ENCODE measurements around the gene ERN2.
"Not testable (repeated sequence)": the region's sequence is repeated elsewhere in the genome, so short reads cannot be mapped to it uniquely, and the experiment has no call there.

Gene ERN2

GRCh38 chr16:23712976-23713375, at the start of gene ERN2:
Gene ERN2, minus strand, starts transcription at chr16:23713222. Its CDS starts 35 bp downstream, at chr16:23713187.
- no peak for DNase-seq

GRCh38 chr16:23757937-23758619, 45.1 kb upstream of the ERN2 start:
- no peak for DNase-seq

DNA sequence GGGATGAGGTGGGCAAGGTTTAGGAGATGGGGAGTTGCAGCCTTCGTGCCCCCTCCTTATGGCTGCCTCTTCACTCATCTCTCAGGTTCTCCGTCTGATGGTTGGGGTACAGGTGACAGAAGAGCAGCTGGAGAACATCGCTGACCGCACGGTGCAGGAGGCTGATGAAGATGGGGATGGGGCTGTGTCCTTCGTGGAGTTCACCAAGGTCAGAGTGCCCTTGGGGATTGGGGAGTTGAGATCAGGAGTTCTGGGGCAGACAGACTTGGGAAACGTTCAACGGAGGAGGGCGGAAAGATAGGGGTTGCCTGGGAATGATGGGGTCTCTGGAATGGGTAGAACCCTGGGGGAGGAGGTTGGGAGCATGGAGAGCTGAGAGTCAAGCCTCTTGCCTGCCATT, 44.1 kb upstream of the ERN2 start:
- DNase-seq = no peak

GRCh38 chr16:23755484-23755809, 42.4 kb upstream of the ERN2 start:
- no peak for DNase-seq

- DNase-seq = no peak
Observed at GRCh38 chr16:23754594-23755483, 41.8 kb upstream of the ERN2 start, which contains the start of gene CHP2. Gene CHP2, plus strand, starts transcription at chr16:23755026. Its CDS starts 24 bp downstream, at chr16:23755050.

- DNase-seq = no peak
Observed at GRCh38 chr16:23753908-23754593, 41.0 kb upstream of the ERN2 start.

DNA sequence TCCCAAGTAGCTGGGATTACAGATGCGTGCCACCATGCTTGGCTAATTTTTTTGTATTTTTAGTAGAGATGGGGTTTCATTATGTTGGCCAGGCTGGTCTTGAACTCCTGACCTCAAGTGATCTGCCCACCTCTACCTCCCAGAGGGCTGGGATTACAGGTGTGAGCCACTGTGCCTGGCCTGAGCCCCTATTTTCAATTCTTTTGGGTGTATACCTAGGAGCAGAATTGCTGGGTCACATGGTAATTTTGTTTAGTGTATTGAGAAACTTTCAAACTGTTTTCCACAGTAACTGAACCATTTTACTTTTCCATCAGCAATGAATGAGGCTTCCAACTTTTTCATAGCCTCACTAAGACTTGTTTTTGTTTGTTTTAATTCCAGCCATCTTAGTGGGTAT, 38.0 kb upstream of the ERN2 start:
- not testable (repeated sequence) for DNase-seq

DNA sequence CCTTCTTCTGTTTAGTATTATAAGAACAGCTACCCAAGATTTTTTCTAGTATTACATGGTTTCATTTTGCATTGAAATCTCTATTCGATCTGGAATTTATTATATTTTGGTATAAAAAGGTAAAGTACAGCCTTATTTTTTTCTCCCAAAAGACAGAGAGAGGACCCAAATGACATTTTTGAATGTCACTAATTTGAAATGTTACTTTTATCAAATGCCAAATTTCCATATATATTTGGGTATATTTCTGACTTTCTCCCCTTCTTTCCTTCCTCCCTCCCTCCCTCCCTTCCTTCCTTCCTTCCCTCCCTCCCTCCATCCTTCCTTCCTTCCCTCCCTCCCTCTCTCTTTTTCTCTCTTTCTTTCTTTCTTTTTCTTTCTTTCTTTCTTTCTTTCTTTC, 35.6 kb upstream of the ERN2 start:
- no peak for DNase-seq

DNA sequence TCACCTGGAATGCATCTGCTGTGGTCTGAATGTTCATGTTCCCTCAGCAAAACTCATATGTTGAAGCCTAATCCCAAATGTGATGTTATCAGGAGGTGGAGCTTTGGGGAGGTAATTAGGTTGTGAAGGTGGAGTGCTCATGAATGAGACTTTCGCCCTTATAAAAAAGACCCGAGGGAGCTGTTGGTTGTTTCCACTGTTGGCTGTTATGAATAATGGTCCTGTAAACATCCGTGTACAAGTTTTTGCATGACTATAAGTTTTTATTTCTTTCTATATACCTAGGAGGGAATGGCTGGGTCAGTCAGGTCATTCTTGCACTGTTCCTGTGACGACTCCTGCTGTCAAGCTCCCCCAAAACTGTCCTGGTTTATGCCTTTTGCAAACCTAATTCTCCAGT, 32.2 kb upstream of the ERN2 start:
- DNase-seq = no peak

- no peak for DNase-seq
Observed at GRCh38 chr16:23742766-23743165, 29.7 kb upstream of the ERN2 start.

DNA sequence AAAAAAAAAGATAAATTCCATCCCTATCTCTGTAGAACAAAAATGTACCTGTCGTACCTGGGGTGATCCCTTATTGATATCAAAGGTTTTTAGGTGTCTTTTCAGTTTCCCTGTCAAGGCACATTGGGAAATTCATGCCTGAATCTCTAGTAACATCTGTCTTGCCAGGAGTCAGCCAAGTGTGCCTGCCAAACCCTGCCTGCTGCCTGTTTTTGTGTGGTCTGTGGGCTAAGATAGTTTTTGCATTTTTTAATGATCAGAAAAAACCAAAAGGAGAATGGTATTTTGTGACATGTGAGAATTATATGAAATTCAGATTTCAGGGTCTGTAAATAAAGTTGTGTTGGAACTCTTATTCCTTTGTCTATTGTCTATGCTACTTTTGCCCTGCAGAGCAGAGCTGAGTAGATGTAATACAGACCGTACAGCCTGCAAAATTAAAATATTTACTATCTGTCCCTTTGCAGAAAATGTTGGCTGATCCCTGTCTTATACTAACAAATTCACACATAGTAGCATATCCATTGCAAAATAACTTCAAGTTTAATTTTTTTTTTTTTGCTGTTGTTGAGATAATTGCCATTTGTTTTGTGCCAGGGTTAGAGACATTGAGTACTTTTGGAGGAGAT, 28.8 kb upstream of the ERN2 start:
- no peak for DNase-seq

DNA sequence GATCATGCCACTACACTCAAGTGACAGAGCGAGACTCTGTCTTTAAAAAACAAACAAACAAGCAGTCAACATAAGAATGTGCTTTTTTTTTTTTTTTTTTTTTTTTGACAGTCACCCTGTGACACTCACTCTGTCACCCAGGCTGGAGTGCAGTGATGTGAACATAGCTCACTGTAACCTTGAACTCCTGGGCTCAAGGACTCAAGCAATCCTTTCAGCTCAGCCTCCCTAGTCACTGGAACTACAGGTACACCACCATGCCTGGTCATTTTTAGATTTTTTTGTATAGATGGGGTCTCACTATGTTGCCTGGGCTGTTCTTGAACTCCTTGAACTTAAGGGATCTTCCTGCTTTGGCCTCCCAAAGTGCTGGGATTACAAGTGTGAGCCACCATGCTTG, 26.5 kb upstream of the ERN2 start:
- no peak for DNase-seq

- not testable (repeated sequence) for DNase-seq
Observed at GRCh38 chr16:23737423-23738028, 24.5 kb upstream of the ERN2 start.

GRCh38 chr16:23734176-23734893, 21.3 kb upstream of the ERN2 start:
- no peak for DNase-seq

- no peak for DNase-seq
Observed at GRCh38 chr16:23729503-23730424, 16.7 kb upstream of the ERN2 start.

DNA sequence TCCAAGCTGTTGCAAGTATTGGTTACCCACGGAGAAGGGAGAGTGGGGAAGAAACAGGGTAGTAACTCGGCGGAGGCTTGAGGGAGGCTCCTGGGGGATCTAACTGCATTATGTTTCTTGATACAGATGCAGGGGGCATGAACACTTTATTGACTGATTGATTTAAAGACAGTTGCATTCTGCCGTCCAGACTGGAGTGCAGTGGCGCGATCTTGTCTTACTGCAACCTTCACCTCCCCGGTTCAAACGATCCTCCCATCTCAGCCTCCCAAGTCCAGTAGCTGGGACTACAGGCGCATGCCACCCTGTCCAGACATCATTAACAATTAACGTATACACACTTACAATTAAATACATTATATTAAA, 15.1 kb upstream of the ERN2 start:
- DNase-seq = no peak

DNA sequence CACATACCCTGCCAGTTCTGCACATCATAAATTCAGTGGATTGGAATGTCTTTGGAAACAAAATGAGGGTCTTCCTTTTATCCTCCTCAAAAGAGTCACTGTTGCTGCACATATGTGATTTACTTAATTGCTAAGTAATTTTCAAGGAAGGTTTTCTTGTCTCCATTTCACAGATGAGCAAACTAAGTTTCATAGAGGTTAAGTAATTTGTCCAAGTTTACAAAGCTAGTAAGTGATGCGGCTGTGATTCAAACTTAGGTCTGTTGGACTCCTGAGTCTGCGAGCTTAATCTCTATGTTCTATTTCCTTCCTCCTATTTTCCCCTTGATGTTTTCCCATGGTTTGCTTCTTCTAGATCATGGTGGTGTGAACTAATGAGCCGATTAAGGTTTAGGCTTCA, 13.7 kb upstream of the ERN2 start:
- no peak for DNase-seq

- no peak for DNase-seq
Observed at GRCh38 chr16:23724785-23725131, 11.7 kb upstream of the ERN2 start.

- no peak for DNase-seq
Observed at GRCh38 chr16:23724096-23724784, 11.2 kb upstream of the ERN2 start.

DNA sequence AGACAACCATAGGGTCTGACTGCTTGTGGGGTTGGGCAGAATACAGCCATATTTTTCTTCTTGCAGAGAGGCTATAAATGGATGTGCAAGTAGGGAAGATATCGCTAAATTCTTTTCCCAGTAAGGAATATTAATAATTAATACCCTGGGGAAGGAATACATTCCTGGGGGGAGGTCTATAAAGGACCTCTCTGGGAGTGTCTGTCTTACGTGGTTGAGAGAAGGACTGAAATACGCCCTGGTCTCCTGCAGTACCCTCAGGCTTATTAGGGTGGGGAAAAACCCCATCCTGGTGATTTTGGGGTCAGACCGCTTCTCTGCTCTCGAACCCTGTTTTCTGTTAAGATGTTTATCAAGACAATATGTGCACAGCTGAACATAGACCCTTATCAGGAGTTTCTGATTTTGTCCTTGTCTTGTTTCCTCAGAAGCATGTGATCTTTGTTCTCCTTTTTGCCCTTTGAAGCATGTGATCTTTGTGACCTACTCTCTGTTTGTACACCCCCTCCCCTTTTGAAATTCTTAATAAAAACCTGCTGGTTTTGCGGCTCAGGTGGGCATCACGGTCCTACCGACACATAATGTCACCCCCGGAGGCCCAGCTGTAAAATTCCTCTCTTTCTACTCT, 9.7 kb upstream of the ERN2 start:
- DNase-seq = not testable (repeated sequence)
